CD4-positive, alpha-beta T cell (primary cell): ENCODE data around the gene CYP19A1. TPM values are rescaled to one million over a fixed set of nuclear protein-coding genes. Genes with fewer than 3 reads are reported as not detected.

Source experiments
- ATAC-seq: fragments of 200-7000 bp; cut with Tn5 transposase; one replicate; pipeline ENCODE4 v1.10.0; 2022; ENCODE audit warnings: mild to moderate bottlenecking; ENCODE audit not compliant: poor library complexity
- CTCF ChIA-PET: fragments of 350-600 bp; sonication (Branson Sonifier 250); formaldehyde crosslinking; loops from one replicate; lab custom pipeline; 2021; ENCODE audit warnings: antibody characterized with exemption, inconsistent platforms; lab: Charles Lee
- POLR2A ChIA-PET: fragments of 350-600 bp; sonication (Branson Sonifier 250); formaldehyde crosslinking; loops from one replicate; lab custom pipeline; 2021; ENCODE audit warnings: antibody characterized with exemption, inconsistent platforms; lab: Charles Lee
- DNase-seq, 14 experiments: peaks; one replicate each; pipeline ENCODE4 v3.0.0-alpha.2; 2013 to 2020; ENCODE audit warnings: mixed read lengths in 2 of 14
- H3K27ac ChIP-seq, 2 donors: one replicate each; pipeline versions ENCODE4 v1.5.1 to v1.7.0; 2013; ENCODE audit warnings: low read length in 2 of 2, low read depth in 1 of 2, mild to moderate bottlenecking in 1 of 2
- H3K27me3 ChIP-seq, 2 experiments: 1 replicate in 1 of 2; 2 replicates in 1 of 2; pipeline versions ENCODE4 v1.6.1 to v1.7.0; 2013; ENCODE audit warnings: low read length in 2 of 2, control low read depth in 1 of 2, mild to moderate bottlenecking in 1 of 2, moderate library complexity in 1 of 2; ENCODE audit not compliant: insufficient read depth in 2 of 2, control insufficient read depth in 1 of 2
- H3K36me3 ChIP-seq: one replicate; pipeline ENCODE4 v1.6.1; 2013; ENCODE audit warnings: low read length, control low read depth; ENCODE audit not compliant: insufficient read depth
- H3K4me1 ChIP-seq: one replicate; pipeline ENCODE4 v1.6.1; 2013; ENCODE audit warnings: low read length, control low read depth; ENCODE audit not compliant: insufficient read depth
- H3K4me3 ChIP-seq: one replicate; pipeline ENCODE4 v1.5.1; 2013; ENCODE audit warnings: mild to moderate bottlenecking, low read length, moderate library complexity
- H3K9me3 ChIP-seq, 2 experiments: 1 replicate in 1 of 2; 2 replicates in 1 of 2; pipeline versions ENCODE4 v1.6.1 to v1.7.0; 2013; ENCODE audit warnings: low read length in 2 of 2, mild to moderate bottlenecking in 2 of 2, control low read depth in 1 of 2, moderate library complexity in 1 of 2; ENCODE audit not compliant: control insufficient read depth in 1 of 2, insufficient read depth in 1 of 2
- H3K27ac Mint-ChIP-seq: one replicate; pipeline ENCODE4 v1.8.0; 2020; ENCODE audit warnings: mixed read lengths
- H3K27me3 Mint-ChIP-seq: one replicate; pipeline ENCODE4 v1.8.0; 2021; ENCODE audit warnings: mixed read lengths
- H3K36me3 Mint-ChIP-seq: one replicate; pipeline ENCODE4 v1.8.0; 2021; ENCODE audit warnings: low read depth, mixed read lengths
- H3K4me1 Mint-ChIP-seq: one replicate; pipeline ENCODE4 v1.8.0; 2021; ENCODE audit warnings: low read depth, mixed read lengths
- H3K4me3 Mint-ChIP-seq: one replicate; pipeline ENCODE4 v1.8.0; 2020; ENCODE audit warnings: mild to moderate bottlenecking, mixed read lengths
- H3K9me3 Mint-ChIP-seq: one replicate; pipeline ENCODE4 v1.8.0; 2020; ENCODE audit warnings: mixed read lengths
- intact Hi-C, 2 experiments: fragments of 100-400 bp; cut with DNase I in 1 of 2; cut with micrococcal nuclease in 1 of 2; formaldehyde crosslinking; loops; one replicate each; pipeline versions ENCODE4 v1.15.1 to v1.9.0; 2023 to 2025; cut with DNase I, micrococcal nuclease
- total RNA-seq, 174 experiments: library from RNA in 2 of 174; stranded (reverse) in 2 of 174; gene quantifications; one replicate each; pipeline ENCODE4 v1.2.3 and lab custom pipeline; 2021 to 2026
- TF ChIP-seq, protein P1 (sequence below): fragments of 200-600 bp; IDR thresholded peaks from one replicate; pipeline ENCODE4 v1.8.0; 2022; ENCODE audit warnings: antibody characterized with exemption, mild to moderate bottlenecking

CYP19A1 gene
- total RNA-seq, 2 experiments from 2014 or later: not detected

DNA sequence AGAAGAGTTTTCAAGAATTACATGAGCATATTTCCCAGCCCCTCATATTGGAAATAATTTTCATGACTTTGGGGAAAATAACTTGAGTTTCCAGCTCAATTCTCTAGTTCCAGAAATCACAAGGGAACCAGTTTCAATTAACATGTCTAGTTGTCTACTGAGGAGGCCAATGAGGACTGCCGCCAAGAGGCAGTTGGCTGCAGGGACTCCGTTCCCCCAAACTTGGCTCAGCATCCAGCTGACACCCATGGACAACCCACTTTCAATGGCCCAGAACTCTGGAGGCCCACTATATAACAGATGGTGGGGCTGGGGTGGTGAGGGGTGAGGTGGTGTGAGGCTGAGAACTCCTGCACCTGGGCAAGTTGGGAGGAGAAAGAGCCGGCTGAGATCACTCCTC, 157.2 kb downstream of the CYP19A1 start:
- Mint-ChIP-seq H3K27ac (no peak overlapping the region), H3K9me3 (peaks cover 3% of the 10 kb centered on the region), H3K36me3 (no peaks in the 10 kb centered on the region), H3K4me1 (no peaks in the 10 kb centered on the region), H3K27me3 (peaks cover 17% of the 10 kb centered on the region), H3K4me3 (no peak overlapping the region)
- POLR2A ChIA-PET: no interaction called here
- Histone ChIP-seq H3K27me3 (no peaks in the 10 kb centered on the region), H3K4me3 (no peak overlapping the region), H3K4me1 (no peaks in the 10 kb centered on the region), H3K9me3 (no peaks in the 10 kb centered on the region), H3K27ac (no peak overlapping the region), H3K36me3 (no peaks in the 10 kb centered on the region)
- ATAC-seq: no peak
- TF ChIP-seq, protein P1, sequence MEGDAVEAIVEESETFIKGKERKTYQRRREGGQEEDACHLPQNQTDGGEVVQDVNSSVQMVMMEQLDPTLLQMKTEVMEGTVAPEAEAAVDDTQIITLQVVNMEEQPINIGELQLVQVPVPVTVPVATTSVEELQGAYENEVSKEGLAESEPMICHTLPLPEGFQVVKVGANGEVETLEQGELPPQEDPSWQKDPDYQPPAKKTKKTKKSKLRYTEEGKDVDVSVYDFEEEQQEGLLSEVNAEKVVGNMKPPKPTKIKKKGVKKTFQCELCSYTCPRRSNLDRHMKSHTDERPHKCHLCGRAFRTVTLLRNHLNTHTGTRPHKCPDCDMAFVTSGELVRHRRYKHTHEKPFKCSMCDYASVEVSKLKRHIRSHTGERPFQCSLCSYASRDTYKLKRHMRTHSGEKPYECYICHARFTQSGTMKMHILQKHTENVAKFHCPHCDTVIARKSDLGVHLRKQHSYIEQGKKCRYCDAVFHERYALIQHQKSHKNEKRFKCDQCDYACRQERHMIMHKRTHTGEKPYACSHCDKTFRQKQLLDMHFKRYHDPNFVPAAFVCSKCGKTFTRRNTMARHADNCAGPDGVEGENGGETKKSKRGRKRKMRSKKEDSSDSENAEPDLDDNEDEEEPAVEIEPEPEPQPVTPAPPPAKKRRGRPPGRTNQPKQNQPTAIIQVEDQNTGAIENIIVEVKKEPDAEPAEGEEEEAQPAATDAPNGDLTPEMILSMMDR: no peak
- intact Hi-C loops: no loop called here
- CTCF ChIA-PET: no interaction called here
- no peak for DNase-seq

DNA sequence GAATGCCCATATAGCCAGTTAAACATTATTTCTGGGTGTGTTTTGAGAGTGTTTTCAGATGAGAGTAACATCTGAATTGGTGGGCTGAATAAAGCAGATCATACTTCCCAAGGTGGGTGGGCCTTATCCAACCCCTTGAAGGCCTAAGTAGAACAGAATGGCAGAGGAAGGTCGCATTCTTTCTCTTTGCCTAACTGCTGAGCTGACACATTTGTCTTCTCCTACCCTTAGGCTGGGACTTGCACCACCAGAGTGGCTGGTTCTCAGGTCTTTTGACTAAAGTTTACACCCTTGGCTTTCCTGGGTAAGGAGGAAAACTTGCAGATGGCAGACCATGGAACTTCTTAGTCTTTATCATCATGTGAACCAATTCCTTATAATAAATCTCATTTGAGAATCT, 157.9 kb downstream of the CYP19A1 start:
- H3K4me1 Mint-ChIP-seq: no peaks in the 10 kb centered on the region
- H3K9me3 Mint-ChIP-seq: peaks cover 3% of the 10 kb centered on the region
- no peak overlapping the region for H3K27ac Mint-ChIP-seq
- H3K27ac ChIP-seq: no peak overlapping the region
- CTCF ChIA-PET: no interaction called here
- peaks cover 17% of the 10 kb centered on the region for H3K27me3 Mint-ChIP-seq
- no peak overlapping the region for H3K4me3 ChIP-seq
- H3K27me3 ChIP-seq: no peaks in the 10 kb centered on the region
- POLR2A ChIA-PET: no interaction called here
- ATAC-seq (no peak), DNase-seq (no peak)
- no peak overlapping the region for H3K4me3 Mint-ChIP-seq
- no peaks in the 10 kb centered on the region for H3K4me1 ChIP-seq
- H3K9me3 ChIP-seq: no peaks in the 10 kb centered on the region
- TF ChIP-seq, protein P1: no peak
- H3K36me3 ChIP-seq: no peaks in the 10 kb centered on the region
- H3K36me3 Mint-ChIP-seq: no peaks in the 10 kb centered on the region
- intact Hi-C loops: no loop called here

DNA sequence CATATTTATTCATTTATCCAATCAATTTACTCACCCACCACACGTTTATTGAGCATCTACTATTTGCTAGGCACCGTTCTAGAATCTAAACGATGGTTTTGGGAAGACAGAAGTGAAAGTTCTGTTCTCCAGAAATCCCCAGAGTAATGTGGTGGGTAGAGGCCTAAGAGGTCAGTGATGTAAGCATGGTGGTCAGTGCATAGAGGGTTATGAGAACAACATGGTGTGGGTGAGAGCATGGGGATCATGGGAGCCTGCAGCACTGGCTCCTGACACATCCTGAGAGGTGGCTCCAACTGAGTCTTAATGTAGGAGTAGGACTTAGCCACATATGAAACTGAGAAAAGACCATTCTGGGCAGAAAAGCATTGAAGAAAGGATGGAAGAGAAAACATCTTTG, 158.4 kb downstream of the CYP19A1 start:
- TF ChIP-seq, protein P1: no peak
- Histone ChIP-seq H3K4me3 (no peak overlapping the region), H3K27ac (no peak overlapping the region), H3K36me3 (no peaks in the 10 kb centered on the region), H3K4me1 (no peaks in the 10 kb centered on the region), H3K27me3 (no peaks in the 10 kb centered on the region), H3K9me3 (no peaks in the 10 kb centered on the region)
- CTCF ChIA-PET: no interaction called here
- H3K4me1 Mint-ChIP-seq: no peaks in the 10 kb centered on the region
- no peak overlapping the region for H3K4me3 Mint-ChIP-seq
- H3K27ac Mint-ChIP-seq: no peak overlapping the region
- H3K36me3 Mint-ChIP-seq: no peaks in the 10 kb centered on the region
- DNase-seq (no peak), ATAC-seq (no peak)
- POLR2A ChIA-PET: no interaction called here
- H3K27me3 Mint-ChIP-seq: peaks cover 17% of the 10 kb centered on the region
- H3K9me3 Mint-ChIP-seq: peaks cover 3% of the 10 kb centered on the region
- intact Hi-C loops: no loop called here
